Measurements from ENCODE around the gene C17orf100.

Gene C17orf100

GRCh38 chr17:6696906-6697305 lies 45.3 kb downstream of the C17orf100 start:
- no peak for DNase-seq (ENCODE audit: low spot score)

GRCh38 chr17:6698004-6698403 lies 46.4 kb downstream of the C17orf100 start:
- no peak for DNase-seq (ENCODE audit: low spot score)
- no peak for TF ChIP-seq CTCF (IDR thresholded peaks at IDR 0.05; ENCODE audit: extremely low read depth, missing control alignments)

More at GRCh38 chr17:6696906-6697305, 45.3 kb downstream of the C17orf100 start:
- no peak for TF ChIP-seq CTCF (IDR thresholded peaks at IDR 0.05; ENCODE audit: extremely low read depth, missing control alignments)

GRCh38 chr17:6699997-6700947 lies 48.7 kb downstream of the C17orf100 start:
- DNase-seq (ENCODE audit: low spot score), result no peak
- TF ChIP-seq CTCF (IDR thresholded peaks at IDR 0.05; ENCODE audit: extremely low read depth, missing control alignments), result no peak

GRCh38 chr17:6700948-6701307 lies 49.4 kb downstream of the C17orf100 start:
- DNase-seq (ENCODE audit: low spot score), result no peak

GRCh38 chr17:6701719-6702118 lies 50.2 kb downstream of the C17orf100 start:
- DNase-seq (ENCODE audit: low spot score), result peak; percentile 73
- peak; percentile 22 for TF ChIP-seq CTCF (IDR thresholded peaks at IDR 0.05; ENCODE audit: extremely low read depth, missing control alignments)

More at GRCh38 chr17:6700948-6701307, 49.4 kb downstream of the C17orf100 start:
- no peak for TF ChIP-seq CTCF (IDR thresholded peaks at IDR 0.05; ENCODE audit: extremely low read depth, missing control alignments)

- TF ChIP-seq CTCF (IDR thresholded peaks at IDR 0.05; ENCODE audit: extremely low read depth, missing control alignments), result no peak
- no peak for DNase-seq (ENCODE audit: low spot score)
Measured at GRCh38 chr17:6702567-6703215, 51.1 kb downstream of the C17orf100 start.
